GM12878 (cell line): Measurements from ENCODE around the gene CERK. TPM values are rescaled to one million over a fixed set of nuclear protein-coding genes. Genes with fewer than 3 reads are reported as not detected.

Source experiments
- ATAC-seq: fragments of 200-7000 bp; cut with Tn5 transposase; 3 replicates; pipeline ENCODE4 v1.9.1; 2020; ENCODE audit warnings: mild to moderate bottlenecking, moderate library complexity
- BruUV-seq: library from RNA; stranded (reverse); fragments of 400-500 nt; replicated peaks from 2 replicates; lab custom pipeline; 2021; lab: Mats Ljungman, UMichigan
- CTCF ChIA-PET: fragments of 300-600 bp; sonication (Branson Sonifier 250); formaldehyde crosslinking; extraction: SDS; loops from one replicate; lab custom pipeline; 2021; ENCODE audit warnings: inconsistent platforms; lab: Yijun Ruan, JAX
- POLR2A ChIA-PET: fragments of 350-600 bp; formaldehyde crosslinking; extraction: SDS; loops from one replicate; lab custom pipeline; 2021; ENCODE audit warnings: inconsistent platforms; lab: Charles Lee
- RAD21 ChIA-PET: fragments of 300-600 bp; sonication (Branson Sonifier 250); formaldehyde crosslinking; loops from one replicate; lab custom pipeline; 2023; ENCODE audit warnings: antibody characterized with exemption; ENCODE audit not compliant: unreplicated experiment; lab: Charles Lee
- SMC1A ChIA-PET: fragments of 300-600 bp; sonication (Branson Sonifier 250); formaldehyde crosslinking; loops from one replicate; lab custom pipeline; 2023; ENCODE audit not compliant: unreplicated experiment, uncharacterized antibody; lab: Charles Lee
- DNase-seq: peaks from one replicate; pipeline ENCODE4 v3.0.0-alpha.2; 2011; ENCODE audit warnings: low read depth, low spot score
- FAIRE-seq: peaks from 3 replicates; lab custom pipeline; 2011; peaks lifted over from hg19 to GRCh38; lab: Jason Lieb, UNC
- H2AFZ ChIP-seq: 2 replicates; pipeline ENCODE4 v1.6.0; 2011; ENCODE audit warnings: low read depth, low read length, control low read depth; ENCODE audit not compliant: control insufficient read depth
- H3K27ac ChIP-seq: 2 replicates; pipeline ENCODE4 v1.5.1; 2011; ENCODE audit warnings: control low read depth; ENCODE audit not compliant: control insufficient read depth, insufficient read depth
- H3K27me3 ChIP-seq, 2 experiments: replicated peaks in 1 of 2; 2 replicates each; pipeline versions ENCODE4 v1.6.0 to v1.6.1; 2011; ENCODE audit warnings: low read length in 1 of 2; ENCODE audit not compliant: control insufficient read depth in 2 of 2, insufficient read depth in 2 of 2
- H3K36me3 ChIP-seq, 2 experiments: 2 replicates each; pipeline ENCODE4 v1.5.1; 2011; ENCODE audit warnings: low read length in 1 of 2; ENCODE audit not compliant: control insufficient read depth in 2 of 2, insufficient read depth in 2 of 2
- H3K4me1 ChIP-seq: 2 replicates; pipeline ENCODE4 v1.6.1; 2011; ENCODE audit warnings: mild to moderate bottlenecking, low read length, moderate library complexity, mixed read lengths; ENCODE audit not compliant: control insufficient read depth, insufficient read depth
- H3K4me2 ChIP-seq: 2 replicates; pipeline ENCODE4 v1.6.0; 2011; ENCODE audit warnings: control low read depth; ENCODE audit not compliant: control insufficient read depth, insufficient read depth
- H3K4me3 ChIP-seq: fragments of 200-600 bp; sonication (generic); 2 replicates; pipeline ENCODE4 v1.5.1; 2016
- H3K79me2 ChIP-seq: 2 replicates; pipeline ENCODE4 v1.6.0; 2011; ENCODE audit warnings: low read length; ENCODE audit not compliant: control insufficient read depth, insufficient read depth
- H3K9ac ChIP-seq: 2 replicates; pipeline ENCODE4 v1.8.0; 2011; ENCODE audit warnings: low read length, control low read depth, mixed read lengths; ENCODE audit not compliant: control insufficient read depth, insufficient read depth
- H3K9me3 ChIP-seq: replicated peaks from 3 replicates; pipeline ENCODE4 v1.5.1; 2011; ENCODE audit warnings: mild to moderate bottlenecking, low read length; ENCODE audit not compliant: control insufficient read depth, insufficient read depth
- H4K20me1 ChIP-seq: 2 replicates; pipeline ENCODE4 v1.6.0; 2011; ENCODE audit not compliant: control insufficient read depth, insufficient read depth
- CBFB ChIP-seq: IDR thresholded peaks from 2 replicates; pipeline ENCODE4 v1.6.1; 2016; ENCODE audit warnings: antibody characterized with exemption, low read depth
- CBX5 ChIP-seq: sonication (generic); IDR thresholded peaks from 2 replicates; pipeline ENCODE4 v1.6.1; 2016; ENCODE audit warnings: low read depth, moderate library complexity, mild to moderate bottlenecking, inconsistent platforms
- FOXK2 ChIP-seq: fragments of 450-650 bp; IDR thresholded peaks from 2 replicates; pipeline ENCODE4 v1.6.1; 2017; ENCODE audit warnings: mild to moderate bottlenecking, moderate library complexity
- JUND ChIP-seq: IDR thresholded peaks from 2 replicates; pipeline ENCODE4 v1.6.1; 2012; ENCODE audit warnings: low read depth, mild to moderate bottlenecking, low read length, improper control_type of control experiment, moderate library complexity
- LARP7 ChIP-seq: fragments of 450-650 bp; IDR thresholded peaks from 2 replicates; pipeline ENCODE4 v1.6.1; 2017; ENCODE audit warnings: mild to moderate bottlenecking
- PAX8 ChIP-seq: fragments of 450-650 bp; IDR thresholded peaks from 2 replicates; pipeline ENCODE4 v1.6.1; 2017; ENCODE audit warnings: mild to moderate bottlenecking, moderate library complexity
- PML ChIP-seq: IDR thresholded peaks from 2 replicates; pipeline ENCODE4 v1.6.1; 2012; ENCODE audit warnings: low read length, inconsistent platforms
- POU2F2 ChIP-seq: IDR thresholded peaks from 3 replicates; pipeline ENCODE4 v1.6.1; 2011; ENCODE audit warnings: low read depth, mild to moderate bottlenecking, low read length, borderline replicate concordance
- RAD51 ChIP-seq: fragments of 450-650 bp; IDR thresholded peaks from 2 replicates; pipeline ENCODE4 v1.6.1; 2016; ENCODE audit warnings: moderate library complexity, mild to moderate bottlenecking, inconsistent platforms
- SIN3A ChIP-seq: IDR thresholded peaks from 2 replicates; pipeline ENCODE4 v1.6.1; 2012; ENCODE audit warnings: low read depth, low read length, improper control_type of control experiment
- WGBS: methylation state at CpG from one replicate; pipeline ENCODE4 v1.1.6; 2016; ENCODE audit warnings: low lambda C conversion rate; ENCODE audit not compliant: insufficient replicate concordance, insufficient coverage; ENCODE audit errors: missing lambda C conversion rate; 5-methylcytosine and 5-hydroxymethylcytosine counted together
- in situ Hi-C: fragments of 300-500 bp; cut with MboI; formaldehyde crosslinking; loops from 9 replicates; pipeline ENCODE4 v1.14.3; 2018; ENCODE audit warnings: mixed read lengths
- intact Hi-C: fragments of 100-400 bp; cut with micrococcal nuclease; formaldehyde crosslinking; loops from one replicate; pipeline ENCODE4 v1.14.2; 2022; ENCODE audit not compliant: unreplicated experiment
- polyA plus RNA-seq, 11 experiments: library from polyadenylated mRNA; depleted of rRNA in 4 of 11; unstranded in 6 of 11; stranded (reverse) in 5 of 11; fragments of >200 nt; fragmentation: Nextera tagmentation in 4 of 11; fragmentation: Illumina TruSeq in 1 of 11; extraction: Ambion mirVana in 4 of 11; extraction: Trizol in 1 of 11; gene quantifications; 1 replicate in 1 of 11; 2 replicates in 10 of 11; pipeline versions ENCODE4 v1.2.1 to v1.2.3, GENCODE V29; 2011 to 2016; ENCODE audit warnings: inconsistent platforms in 2 of 11, missing spikeins in 2 of 11, low read depth in 1 of 11
- total RNA-seq, 4 experiments: library from RNA; depleted of rRNA in 3 of 4; stranded (reverse); fragments of >200 nt in 3 of 4; fragmentation: Illumina TruSeq in 1 of 4; extraction: Trizol in 1 of 4; gene quantifications; 2 replicates each; pipeline versions ENCODE4 v1.2.1 to v1.2.3, GENCODE V29; 2013 to 2021
- TF ChIP-seq, protein P1 (sequence below): fragments of 450-650 bp; IDR thresholded peaks from 2 replicates; pipeline ENCODE4 v1.6.1; 2017; ENCODE audit warnings: low read depth, mild to moderate bottlenecking, moderate library complexity
- TF ChIP-seq, protein P2 (sequence below): fragments of 450-650 bp; IDR thresholded peaks from 2 replicates; pipeline ENCODE4 v1.6.1; 2016; ENCODE audit warnings: mild to moderate bottlenecking, moderate library complexity, borderline replicate concordance
- TF ChIP-seq, protein P3 (sequence below): fragments of 450-650 bp; IDR thresholded peaks from 2 replicates; pipeline ENCODE4 v1.6.1; 2014; ENCODE audit warnings: mild to moderate bottlenecking

The CERK gene
- total and polyA plus RNA-seq, 10 of the 15 experiments (the other 5 are each of a cell fraction or from before 2014, with no cell fraction given): 4.0 to 41.1 (median 30.2) TPM

DNA sequence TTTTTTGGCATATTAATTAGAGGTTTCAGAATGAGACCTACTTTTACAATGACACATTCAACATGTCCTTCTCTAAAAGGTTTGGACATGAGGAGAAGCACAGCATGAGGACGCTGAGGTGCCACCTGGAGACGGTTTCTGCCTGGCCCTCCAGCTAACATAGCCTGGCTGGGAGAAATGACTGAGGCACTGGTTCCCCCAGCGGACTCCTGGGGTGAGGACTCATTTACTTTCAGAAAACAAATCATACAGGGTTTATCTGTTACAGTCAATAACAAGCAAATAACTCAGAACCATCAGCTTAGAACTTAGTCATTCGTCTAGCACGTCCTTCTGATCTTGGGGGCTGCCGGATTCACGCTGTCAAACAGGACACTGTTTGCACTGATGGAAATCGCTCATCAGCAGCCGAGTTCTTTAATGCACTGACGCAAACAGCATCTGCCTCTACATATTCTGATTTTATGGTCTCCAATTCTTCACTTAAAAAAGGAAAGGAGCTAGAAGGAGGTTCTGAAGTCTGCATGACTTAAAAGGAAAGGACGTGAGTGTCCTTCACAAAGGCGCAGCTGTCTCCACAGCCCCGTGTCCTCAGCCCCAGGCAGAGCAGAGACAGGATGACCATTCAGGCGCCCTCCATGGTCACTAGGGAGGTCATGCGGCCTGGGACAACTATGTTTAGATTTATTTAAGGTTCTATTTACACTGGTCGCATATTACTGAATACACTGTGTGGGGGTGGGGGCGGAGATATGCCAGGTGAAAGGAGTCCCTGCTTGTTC is 44.2 kb downstream of the CERK start:
- in situ Hi-C loops (no loop called here), intact Hi-C loops (no loop called here)
- Histone ChIP-seq H3K36me3 (peaks cover 13 to 25% of the 10 kb centered on the region in 2 experiments; a peak in 3 of 4 replicates), H3K79me2 (no peaks in the 10 kb centered on the region), H3K9me3 (no peaks in the 10 kb centered on the region), H2AFZ (no peak overlapping the region), H3K27ac (no peak overlapping the region), H3K4me3 (no peak overlapping the region), H3K27me3 (no peaks in the 10 kb centered on the region), H4K20me1 (no peaks in the 10 kb centered on the region), H3K4me2 (no peak overlapping the region), H3K4me1 (no peaks in the 10 kb centered on the region), H3K9ac (no peak overlapping the region)
- no TSS peak for BruUV-seq
- 56% methylated on average over 17 of the region's 17 CpGs for WGBS
- ChIA-PET CTCF (interaction anchor here (1.4 kb wide), 1 partner anchor 130 kb away, joined by 11 read pairs; no protein-coding TSS in a partner anchor), RAD21 (no interaction called here), SMC1A (no interaction called here), POLR2A (no interaction called here)
- DNase-seq: no peak
- TF ChIP-seq LARP7 (no peak), FOXK2 (no peak), PAX8 (no peak), SIN3A (no peak), CBFB (no peak), POU2F2 (no peak), CBX5 (no peak), RAD51 (no peak), JUND (no peak), PML (no peak)
- TF ChIP-seq, protein P1, sequence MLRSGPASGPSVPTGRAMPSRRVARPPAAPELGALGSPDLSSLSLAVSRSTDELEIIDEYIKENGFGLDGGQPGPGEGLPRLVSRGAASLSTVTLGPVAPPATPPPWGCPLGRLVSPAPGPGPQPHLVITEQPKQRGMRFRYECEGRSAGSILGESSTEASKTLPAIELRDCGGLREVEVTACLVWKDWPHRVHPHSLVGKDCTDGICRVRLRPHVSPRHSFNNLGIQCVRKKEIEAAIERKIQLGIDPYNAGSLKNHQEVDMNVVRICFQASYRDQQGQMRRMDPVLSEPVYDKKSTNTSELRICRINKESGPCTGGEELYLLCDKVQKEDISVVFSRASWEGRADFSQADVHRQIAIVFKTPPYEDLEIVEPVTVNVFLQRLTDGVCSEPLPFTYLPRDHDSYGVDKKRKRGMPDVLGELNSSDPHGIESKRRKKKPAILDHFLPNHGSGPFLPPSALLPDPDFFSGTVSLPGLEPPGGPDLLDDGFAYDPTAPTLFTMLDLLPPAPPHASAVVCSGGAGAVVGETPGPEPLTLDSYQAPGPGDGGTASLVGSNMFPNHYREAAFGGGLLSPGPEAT: no peak
- TF ChIP-seq, protein P2, sequence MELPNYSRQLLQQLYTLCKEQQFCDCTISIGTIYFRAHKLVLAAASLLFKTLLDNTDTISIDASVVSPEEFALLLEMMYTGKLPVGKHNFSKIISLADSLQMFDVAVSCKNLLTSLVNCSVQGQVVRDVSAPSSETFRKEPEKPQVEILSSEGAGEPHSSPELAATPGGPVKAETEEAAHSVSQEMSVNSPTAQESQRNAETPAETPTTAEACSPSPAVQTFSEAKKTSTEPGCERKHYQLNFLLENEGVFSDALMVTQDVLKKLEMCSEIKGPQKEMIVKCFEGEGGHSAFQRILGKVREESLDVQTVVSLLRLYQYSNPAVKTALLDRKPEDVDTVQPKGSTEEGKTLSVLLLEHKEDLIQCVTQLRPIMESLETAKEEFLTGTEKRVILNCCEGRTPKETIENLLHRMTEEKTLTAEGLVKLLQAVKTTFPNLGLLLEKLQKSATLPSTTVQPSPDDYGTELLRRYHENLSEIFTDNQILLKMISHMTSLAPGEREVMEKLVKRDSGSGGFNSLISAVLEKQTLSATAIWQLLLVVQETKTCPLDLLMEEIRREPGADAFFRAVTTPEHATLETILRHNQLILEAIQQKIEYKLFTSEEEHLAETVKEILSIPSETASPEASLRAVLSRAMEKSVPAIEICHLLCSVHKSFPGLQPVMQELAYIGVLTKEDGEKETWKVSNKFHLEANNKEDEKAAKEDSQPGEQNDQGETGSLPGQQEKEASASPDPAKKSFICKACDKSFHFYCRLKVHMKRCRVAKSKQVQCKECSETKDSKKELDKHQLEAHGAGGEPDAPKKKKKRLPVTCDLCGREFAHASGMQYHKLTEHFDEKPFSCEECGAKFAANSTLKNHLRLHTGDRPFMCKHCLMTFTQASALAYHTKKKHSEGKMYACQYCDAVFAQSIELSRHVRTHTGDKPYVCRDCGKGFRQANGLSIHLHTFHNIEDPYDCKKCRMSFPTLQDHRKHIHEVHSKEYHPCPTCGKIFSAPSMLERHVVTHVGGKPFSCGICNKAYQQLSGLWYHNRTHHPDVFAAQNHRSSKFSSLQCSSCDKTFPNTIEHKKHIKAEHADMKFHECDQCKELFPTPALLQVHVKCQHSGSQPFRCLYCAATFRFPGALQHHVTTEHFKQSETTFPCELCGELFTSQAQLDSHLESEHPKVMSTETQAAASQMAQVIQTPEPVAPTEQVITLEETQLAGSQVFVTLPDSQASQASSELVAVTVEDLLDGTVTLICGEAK: no peak
- TF ChIP-seq, protein P3, sequence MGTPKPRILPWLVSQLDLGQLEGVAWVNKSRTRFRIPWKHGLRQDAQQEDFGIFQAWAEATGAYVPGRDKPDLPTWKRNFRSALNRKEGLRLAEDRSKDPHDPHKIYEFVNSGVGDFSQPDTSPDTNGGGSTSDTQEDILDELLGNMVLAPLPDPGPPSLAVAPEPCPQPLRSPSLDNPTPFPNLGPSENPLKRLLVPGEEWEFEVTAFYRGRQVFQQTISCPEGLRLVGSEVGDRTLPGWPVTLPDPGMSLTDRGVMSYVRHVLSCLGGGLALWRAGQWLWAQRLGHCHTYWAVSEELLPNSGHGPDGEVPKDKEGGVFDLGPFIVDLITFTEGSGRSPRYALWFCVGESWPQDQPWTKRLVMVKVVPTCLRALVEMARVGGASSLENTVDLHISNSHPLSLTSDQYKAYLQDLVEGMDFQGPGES: no peak
- ATAC-seq: no peak
- FAIRE-seq: no peak
